ENCODE results near the gene NCAPG2. TPM values are rescaled to one million over a fixed set of nuclear protein-coding genes. Genes with fewer than 3 reads are reported as not detected.

The NCAPG2 gene
- polyA plus RNA-seq, 1 donor (not counting 4 experiments of a cell fraction or from before 2014, with no cell fraction given) = 16.5 TPM

DNA sequence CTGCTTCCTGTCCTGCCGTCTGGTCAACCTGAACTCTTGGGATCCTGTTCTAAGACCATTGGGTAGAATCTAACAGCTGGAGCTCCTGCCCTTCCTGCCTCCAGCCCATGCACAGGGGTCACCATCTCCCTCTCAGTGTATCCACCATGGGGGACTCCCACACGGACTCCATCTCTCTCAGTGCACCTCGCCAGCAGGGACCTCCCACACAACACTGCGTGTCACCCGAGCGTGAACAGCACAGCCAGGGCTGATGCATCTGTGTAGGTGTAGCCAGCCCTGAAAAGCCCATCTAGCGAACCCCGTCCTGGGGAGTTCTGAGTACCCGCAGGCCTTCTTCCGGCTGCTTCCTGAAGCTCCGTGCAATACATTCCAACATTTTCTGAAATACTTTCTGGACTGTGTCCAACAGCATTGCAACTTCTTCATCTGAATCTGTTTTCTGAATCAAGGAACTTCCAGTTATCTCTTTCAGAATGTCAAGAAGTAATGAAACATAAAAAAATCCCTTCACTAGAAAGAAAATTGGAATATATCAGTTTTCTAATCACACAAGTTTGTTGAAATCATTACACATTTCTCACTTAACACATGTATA lies 52.5 kb downstream of the NCAPG2 start:
- Histone ChIP-seq H3K9me1 (ENCODE audit: control insufficient read depth, extremely low read depth, insufficient read depth, low read length) (no peaks in the 10 kb centered on the region), H3K79me2 (ENCODE audit: control insufficient read depth, insufficient read depth, low read length) (peaks cover 4% of the 10 kb centered on the region), H3K9ac (ENCODE audit: control insufficient read depth, extremely low read depth, insufficient read depth, low read length) (no peak overlapping the region), H3K27me3 (ENCODE audit: control insufficient read depth, extremely low read depth, insufficient read depth, low read length) (no peaks in the 10 kb centered on the region), H3K4me1 (ENCODE audit: control insufficient read depth, extremely low read depth, insufficient read depth, low read length) (peaks cover 6% of the 10 kb centered on the region), H3K4me2 (ENCODE audit: control insufficient read depth, extremely low read depth, insufficient read depth, low read depth, low read length) (no peak overlapping the region), H3K4me3 (ENCODE audit: control insufficient read depth in 2 of 3, extremely low read depth in 1 of 3, insufficient read depth in 2 of 3, low read depth in 1 of 3, low read length in 3 of 3) (no peak overlapping the region), H3K27ac (ENCODE audit: control insufficient read depth, insufficient read depth, low read length) (no peak overlapping the region), H3K9me3 (ENCODE audit: control insufficient read depth, low read depth, low read length) (no peaks in the 10 kb centered on the region), H4K20me1 (ENCODE audit: control insufficient read depth, extremely low read depth, insufficient read depth, low read length) (no peaks in the 10 kb centered on the region), H3K36me3 (ENCODE audit: control insufficient read depth in 2 of 2, extremely low read depth in 1 of 2, insufficient read depth in 2 of 2, low read length in 2 of 2) (peaks cover 1 to 18% of the 10 kb centered on the region in 2 experiments), H2AFZ (ENCODE audit: control insufficient read depth, low read length) (no peak overlapping the region)
- DNase-seq (ENCODE audit: low read depth, low spot score) (no peak), FAIRE-seq (no peak)
- dilution Hi-C loops (cut with MboI; ENCODE audit: extremely low pct_ligation_motif_present, low sequenced_read_pairs) = no loop called here
- TF ChIP-seq, protein P1, sequence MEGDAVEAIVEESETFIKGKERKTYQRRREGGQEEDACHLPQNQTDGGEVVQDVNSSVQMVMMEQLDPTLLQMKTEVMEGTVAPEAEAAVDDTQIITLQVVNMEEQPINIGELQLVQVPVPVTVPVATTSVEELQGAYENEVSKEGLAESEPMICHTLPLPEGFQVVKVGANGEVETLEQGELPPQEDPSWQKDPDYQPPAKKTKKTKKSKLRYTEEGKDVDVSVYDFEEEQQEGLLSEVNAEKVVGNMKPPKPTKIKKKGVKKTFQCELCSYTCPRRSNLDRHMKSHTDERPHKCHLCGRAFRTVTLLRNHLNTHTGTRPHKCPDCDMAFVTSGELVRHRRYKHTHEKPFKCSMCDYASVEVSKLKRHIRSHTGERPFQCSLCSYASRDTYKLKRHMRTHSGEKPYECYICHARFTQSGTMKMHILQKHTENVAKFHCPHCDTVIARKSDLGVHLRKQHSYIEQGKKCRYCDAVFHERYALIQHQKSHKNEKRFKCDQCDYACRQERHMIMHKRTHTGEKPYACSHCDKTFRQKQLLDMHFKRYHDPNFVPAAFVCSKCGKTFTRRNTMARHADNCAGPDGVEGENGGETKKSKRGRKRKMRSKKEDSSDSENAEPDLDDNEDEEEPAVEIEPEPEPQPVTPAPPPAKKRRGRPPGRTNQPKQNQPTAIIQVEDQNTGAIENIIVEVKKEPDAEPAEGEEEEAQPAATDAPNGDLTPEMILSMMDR (optimal IDR thresholded peaks at IDR 0.05 in 1 of 3, IDR thresholded peaks at IDR 0.05 in 1 of 3, conservative IDR thresholded peaks at IDR 0.05 in 1 of 3; ENCODE audit: extremely low read depth in 1 of 3, insufficient read depth in 2 of 3, low read length in 3 of 3) = no peak
- TF ChIP-seq EZH2 (IDR thresholded peaks at IDR 0.05; ENCODE audit: low read length) = no peak

GRCh38 chr7:158650821-158651225 lies 53.8 kb downstream of the NCAPG2 start:
- H3K9ac ChIP-seq (ENCODE audit: control insufficient read depth, extremely low read depth, insufficient read depth, low read length) = no peak overlapping the region
- dilution Hi-C loops (cut with MboI; ENCODE audit: extremely low pct_ligation_motif_present, low sequenced_read_pairs) = no loop called here
- H3K9me3 ChIP-seq (ENCODE audit: control insufficient read depth, low read depth, low read length) = no peaks in the 10 kb centered on the region
- H2AFZ ChIP-seq (ENCODE audit: control insufficient read depth, low read length) = no peak overlapping the region
- H3K36me3 ChIP-seq (ENCODE audit: control insufficient read depth in 2 of 2, extremely low read depth in 1 of 2, insufficient read depth in 2 of 2, low read length in 2 of 2) = peaks cover 1 to 10% of the 10 kb centered on the region in 2 experiments
- no peak overlapping the region for H3K4me3 ChIP-seq (ENCODE audit: control insufficient read depth in 2 of 3, extremely low read depth in 1 of 3, insufficient read depth in 2 of 3, low read depth in 1 of 3, low read length in 3 of 3)
- H3K79me2 ChIP-seq (ENCODE audit: control insufficient read depth, insufficient read depth, low read length) = peaks cover 4% of the 10 kb centered on the region
- H3K4me2 ChIP-seq (ENCODE audit: control insufficient read depth, extremely low read depth, insufficient read depth, low read depth, low read length) = no peak overlapping the region
- no peaks in the 10 kb centered on the region for H3K27me3 ChIP-seq (ENCODE audit: control insufficient read depth, extremely low read depth, insufficient read depth, low read length)
- H3K9me1 ChIP-seq (ENCODE audit: control insufficient read depth, extremely low read depth, insufficient read depth, low read length) = no peaks in the 10 kb centered on the region
- no peak for FAIRE-seq
- peaks cover 6% of the 10 kb centered on the region for H3K4me1 ChIP-seq (ENCODE audit: control insufficient read depth, extremely low read depth, insufficient read depth, low read length)
- H4K20me1 ChIP-seq (ENCODE audit: control insufficient read depth, extremely low read depth, insufficient read depth, low read length) = no peaks in the 10 kb centered on the region
- DNase-seq (ENCODE audit: low read depth, low spot score) = no peak
- no peak overlapping the region for H3K27ac ChIP-seq (ENCODE audit: control insufficient read depth, insufficient read depth, low read length)
- TF ChIP-seq, protein P1 (optimal IDR thresholded peaks at IDR 0.05 in 1 of 3, IDR thresholded peaks at IDR 0.05 in 1 of 3, conservative IDR thresholded peaks at IDR 0.05 in 1 of 3; ENCODE audit: extremely low read depth in 1 of 3, insufficient read depth in 2 of 3, low read length in 3 of 3) = no peak
- TF ChIP-seq EZH2 (IDR thresholded peaks at IDR 0.05; ENCODE audit: low read length) = no peak

All from keratinocyte (primary cell).